ENCODE data around the gene WNT8B.

WNT8B gene, protein sequence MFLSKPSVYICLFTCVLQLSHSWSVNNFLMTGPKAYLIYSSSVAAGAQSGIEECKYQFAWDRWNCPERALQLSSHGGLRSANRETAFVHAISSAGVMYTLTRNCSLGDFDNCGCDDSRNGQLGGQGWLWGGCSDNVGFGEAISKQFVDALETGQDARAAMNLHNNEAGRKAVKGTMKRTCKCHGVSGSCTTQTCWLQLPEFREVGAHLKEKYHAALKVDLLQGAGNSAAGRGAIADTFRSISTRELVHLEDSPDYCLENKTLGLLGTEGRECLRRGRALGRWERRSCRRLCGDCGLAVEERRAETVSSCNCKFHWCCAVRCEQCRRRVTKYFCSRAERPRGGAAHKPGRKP

GRCh38 chr10:100462709-100463108 is at the start of gene WNT8B:
TSS of gene WNT8B (plus strand) at chr10:100463009. CDS start at chr10:100463169, 160 bp downstream.
- TF ChIP-seq CTCF (conservative IDR thresholded peaks at IDR 0.05; ENCODE audit: low read depth, low read length), result no peak
- DNase-seq (ENCODE audit: low read depth), result no peak
- H3K4me3 ChIP-seq (ENCODE audit: low read length), result no peak within 1 kb of the TSS

DNA sequence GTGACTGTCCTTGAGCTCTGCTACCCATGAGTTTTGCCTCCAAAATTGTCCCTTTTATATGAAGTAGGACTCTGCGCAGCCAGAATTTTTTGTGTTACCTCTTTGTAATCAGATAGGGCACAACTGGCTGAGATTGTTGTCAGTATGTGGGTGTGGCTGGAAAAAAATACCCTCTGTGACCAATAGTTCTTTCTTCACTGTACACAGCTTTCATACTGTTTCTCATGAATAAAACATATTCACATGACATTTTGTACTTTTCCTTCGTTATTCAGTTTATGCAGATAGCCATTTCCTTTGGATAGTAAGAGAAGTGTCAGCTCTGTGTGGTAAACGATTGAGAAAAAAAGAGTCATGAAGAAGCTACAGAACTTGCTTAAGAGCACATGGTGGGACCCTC is 49.6 kb upstream of the WNT8B start:
- DNase-seq (ENCODE audit: low read depth), result no peak
- no peak for TF ChIP-seq CTCF (conservative IDR thresholded peaks at IDR 0.05; ENCODE audit: low read depth, low read length)
- no peak overlapping the region for H3K4me3 ChIP-seq (ENCODE audit: low read length)

GRCh38 chr10:100419911-100420449 is 42.8 kb upstream of the WNT8B start:
- TF ChIP-seq CTCF (conservative IDR thresholded peaks at IDR 0.05; ENCODE audit: low read depth, low read length), result no peak
- DNase-seq (ENCODE audit: low read depth), result no peak
- no peak overlapping the region for H3K4me3 ChIP-seq (ENCODE audit: low read length)

DNA sequence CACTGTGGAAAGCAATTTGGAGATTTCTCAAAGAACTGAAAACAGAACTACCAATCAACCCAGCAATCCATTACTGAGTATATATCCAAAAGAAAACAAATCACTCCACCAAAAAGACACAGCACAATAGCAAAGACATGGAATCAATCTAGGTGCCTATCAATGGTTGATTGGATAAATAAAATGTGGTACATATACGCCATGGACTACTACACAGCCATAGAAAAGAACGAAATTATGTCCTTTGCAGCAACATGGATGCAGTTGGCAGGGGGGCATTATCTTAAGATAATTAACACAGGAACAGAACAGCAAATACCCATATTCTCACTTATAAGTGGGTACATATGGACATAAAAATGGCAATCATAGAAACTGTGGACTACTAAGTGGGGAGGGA is 35.4 kb upstream of the WNT8B start:
- no peak for DNase-seq (ENCODE audit: low read depth)
- no peak overlapping the region for H3K4me3 ChIP-seq (ENCODE audit: low read length)
- TF ChIP-seq CTCF (conservative IDR thresholded peaks at IDR 0.05; ENCODE audit: low read depth, low read length), result no peak

GRCh38 chr10:100433253-100434240 is 29.3 kb upstream of the WNT8B start:
- DNase-seq (ENCODE audit: low read depth), result peak; percentile 49
- no peak overlapping the region for H3K4me3 ChIP-seq (ENCODE audit: low read length)
- TF ChIP-seq CTCF (conservative IDR thresholded peaks at IDR 0.05; ENCODE audit: low read depth, low read length), result peak; percentile 98

- no peak for DNase-seq (ENCODE audit: low read depth)
- no peak for TF ChIP-seq CTCF (conservative IDR thresholded peaks at IDR 0.05; ENCODE audit: low read depth, low read length)
- no peak overlapping the region for H3K4me3 ChIP-seq (ENCODE audit: low read length)
Observed at GRCh38 chr10:100436255-100436654, 26.6 kb upstream of the WNT8B start.
